Left ventricle myocardium inferior (tissue), 1 donor: ENCODE data around the gene FDXR. TPM values are rescaled to one million over a fixed set of nuclear protein-coding genes. Genes with fewer than 3 reads are reported as not detected.

ENCODE experiments used
- DNase-seq: peaks from one replicate; pipeline ENCODE4 v3.0.0-alpha.2; 2020
- H3K27ac ChIP-seq: fragments of 200-600 bp; replicated peaks from 2 replicates; pipeline ENCODE4 v1.8.0; 2021
- H3K27me3 ChIP-seq: fragments of 200-600 bp; 2 replicates; pipeline ENCODE4 v1.8.0; 2021; ENCODE audit warnings: low read depth
- H3K36me3 ChIP-seq: fragments of 200-600 bp; 2 replicates; pipeline ENCODE4 v1.8.0; 2021
- H3K4me1 ChIP-seq: fragments of 200-600 bp; 2 replicates; pipeline ENCODE4 v1.8.0; 2021
- H3K4me3 ChIP-seq: fragments of 200-600 bp; 2 replicates; pipeline ENCODE4 v1.8.0; 2021; ENCODE audit warnings: mild to moderate bottlenecking, moderate library complexity
- H3K9me3 ChIP-seq: fragments of 200-600 bp; replicated peaks from 2 replicates; pipeline ENCODE4 v1.8.0; 2021
- CTCF ChIP-seq: fragments of 200-600 bp; IDR thresholded peaks from 2 replicates; pipeline ENCODE4 v1.8.0; 2021; ENCODE audit warnings: antibody characterized with exemption, mild to moderate bottlenecking, borderline replicate concordance
- intact Hi-C: fragments of 100-400 bp; cut with micrococcal nuclease; formaldehyde crosslinking; loops from one replicate; pipeline ENCODE4 v1.11.0; 2022
- total RNA-seq: library from RNA; stranded (reverse); fragmentation: NEBNext Ultra II Directional; extraction: Animal tissue kit (Norgen Biotek cat#: 25700); gene quantifications from one replicate; pipeline ENCODE4 v1.2.1, GENCODE V29; 2021
- donor health status: DM: no; HTN: yes; CAD: no; lungs with severe emphysema.

Gene FDXR
- total RNA-seq, 1 donor from 2014 or later = 5.7 TPM

- H3K27me3 ChIP-seq = peaks cover 98% of the 10 kb centered on the region
- no peaks in the 10 kb centered on the region for H3K9me3 ChIP-seq
- no peak for TF ChIP-seq CTCF
- intact Hi-C loops = no loop called here
- no peaks in the 10 kb centered on the region for H3K36me3 ChIP-seq
- no peak overlapping the region for H3K27ac ChIP-seq
- no peak overlapping the region for H3K4me3 ChIP-seq
- no peak for DNase-seq
- H3K4me1 ChIP-seq = peaks cover 33% of the 10 kb centered on the region
These were observed 16.7 kb downstream of the FDXR start for GRCh38 chr17:74856112-74856511.

GRCh38 chr17:74855323-74855722 lies 17.5 kb downstream of the FDXR start:
- no peak overlapping the region for H3K27ac ChIP-seq
- DNase-seq = no peak
- no peak for TF ChIP-seq CTCF
- H3K4me1 ChIP-seq = peaks cover 25% of the 10 kb centered on the region
- intact Hi-C loops = no loop called here
- peaks cover 98% of the 10 kb centered on the region for H3K27me3 ChIP-seq
- H3K9me3 ChIP-seq = no peaks in the 10 kb centered on the region
- no peaks in the 10 kb centered on the region for H3K36me3 ChIP-seq
- H3K4me3 ChIP-seq = no peak overlapping the region

GRCh38 chr17:74854792-74855191 lies 18.0 kb downstream of the FDXR start:
- no peak overlapping the region for H3K4me3 ChIP-seq
- H3K4me1 ChIP-seq = peaks cover 20% of the 10 kb centered on the region
- DNase-seq = no peak
- H3K27ac ChIP-seq = no peak overlapping the region
- TF ChIP-seq CTCF = no peak
- no peaks in the 10 kb centered on the region for H3K36me3 ChIP-seq
- peaks cover 98% of the 10 kb centered on the region for H3K27me3 ChIP-seq
- H3K9me3 ChIP-seq = no peaks in the 10 kb centered on the region
- intact Hi-C loops = no loop called here

- Histone ChIP-seq H3K4me1 (peaks cover 11% of the 10 kb centered on the region), H3K27me3 (peaks cover 88% of the 10 kb centered on the region), H3K27ac (no peak overlapping the region), H3K36me3 (no peaks in the 10 kb centered on the region), H3K4me3 (no peak overlapping the region), H3K9me3 (no peaks in the 10 kb centered on the region)
- no peak for DNase-seq
- intact Hi-C loops = no loop called here
- no peak for TF ChIP-seq CTCF
These were observed 19.1 kb downstream of the FDXR start for GRCh38 chr17:74853669-74854068.

GRCh38 chr17:74853048-74853397 lies 19.8 kb downstream of the FDXR start:
- no peak overlapping the region for H3K4me3 ChIP-seq
- intact Hi-C loops = no loop called here
- H3K27me3 ChIP-seq = peaks cover 81% of the 10 kb centered on the region
- no peak for DNase-seq
- no peaks in the 10 kb centered on the region for H3K9me3 ChIP-seq
- TF ChIP-seq CTCF = no peak
- H3K36me3 ChIP-seq = no peaks in the 10 kb centered on the region
- H3K4me1 ChIP-seq = peaks cover 11% of the 10 kb centered on the region
- no peak overlapping the region for H3K27ac ChIP-seq
